Heart left ventricle (tissue), 16 donors: ENCODE data around the gene MEOX2. TPM values are rescaled to one million over a fixed set of nuclear protein-coding genes. Genes with fewer than 3 reads are reported as not detected.

ENCODE experiments used
- ATAC-seq, 4 donors: fragments of 200-7000 bp; cut with Tn5 transposase; one replicate each; pipeline ENCODE4 v1.9.1; 2020 to 2022; ENCODE audit warnings: moderate library complexity in 4 of 4, mild to moderate bottlenecking in 3 of 4, moderate number of reproducible peaks in 1 of 4
- DNase-seq, 5 donors: peaks; one replicate each; pipeline ENCODE4 v3.0.0-alpha.2; 2020
- H3K27ac ChIP-seq, 12 donors: fragments of 200-600 bp; sonication (generic) in 4 of 12; one replicate each; pipeline versions ENCODE4 v1.5.0 to v1.8.0; 2016 to 2022; ENCODE audit warnings: mild to moderate bottlenecking in 2 of 12
- H3K27me3 ChIP-seq, 9 donors: fragments of 200-600 bp; sonication (generic) in 2 of 9; one replicate each; pipeline versions ENCODE4 v1.5.1 to v1.8.0; 2016 to 2022; ENCODE audit warnings: mild to moderate bottlenecking in 3 of 9
- H3K36me3 ChIP-seq, 9 donors: fragments of 200-600 bp; sonication (generic) in 2 of 9; one replicate each; pipeline versions ENCODE4 v1.5.0 to v1.8.0; 2018 to 2022; ENCODE audit warnings: mild to moderate bottlenecking in 2 of 9
- H3K4me1 ChIP-seq, 12 donors: fragments of 200-600 bp; sonication (generic) in 4 of 12; one replicate each; pipeline versions ENCODE4 v1.5.0 to v1.8.0; 2016 to 2022; ENCODE audit warnings: mild to moderate bottlenecking in 3 of 12
- H3K4me3 ChIP-seq, 12 donors: fragments of 200-600 bp; sonication (generic) in 4 of 12; one replicate each; pipeline versions ENCODE4 v1.5.0 to v1.8.0; 2017 to 2022; ENCODE audit warnings: mild to moderate bottlenecking in 9 of 12, moderate library complexity in 4 of 12
- H3K9me3 ChIP-seq, 12 donors: fragments of 200-600 bp; sonication (generic) in 4 of 12; one replicate each; pipeline versions ENCODE4 v1.5.0 to v1.8.0; 2016 to 2022; ENCODE audit warnings: mild to moderate bottlenecking in 1 of 12
- CTCF ChIP-seq, 12 donors: fragments of 200-600 bp; sonication (generic) in 4 of 12; IDR thresholded peaks; one replicate each; pipeline versions ENCODE4 v1.5.0 to v1.8.0; 2018 to 2022; ENCODE audit warnings: antibody characterized with exemption in 12 of 12, mild to moderate bottlenecking in 5 of 12
- POLR2A ChIP-seq, 2 donors: fragments of 450-650 bp; IDR thresholded peaks; one replicate each; pipeline ENCODE4 v1.6.1; 2017; ENCODE audit warnings: antibody characterized with exemption in 2 of 2, mild to moderate bottlenecking in 2 of 2, moderate library complexity in 2 of 2
- WGBS, 4 donors: extraction: QIAGEN DNeasy Blood & Tissue Kit in 2 of 4; methylation state at CpG; one replicate each; pipeline versions ENCODE4 v1.1.5 to v1.1.7; 2013 to 2018; 5-methylcytosine and 5-hydroxymethylcytosine counted together
- intact Hi-C, 10 donors: fragments of 100-400 bp; cut with DNase I; formaldehyde crosslinking; loops; one replicate each; pipeline versions ENCODE4 v1.11.1 to v1.14.2; 2022
- polyA plus RNA-seq, 2 donors: library from polyadenylated mRNA; stranded (reverse); fragments of 200-250 nt; gene quantifications; one replicate each; pipeline ENCODE4 v1.2.3, GENCODE V29; 2013
- total RNA-seq, 9 donors: library from RNA; depleted of rRNA in 2 of 9; stranded (reverse); fragments of >200 nt in 2 of 9; fragmentation: NEBNext Ultra II Directional in 3 of 9; extraction: Animal tissue kit (Norgen Biotek cat#: 25700) in 3 of 9; gene quantifications; one replicate each; pipeline versions ENCODE4 v1.1.0 to v1.2.4, GENCODE V29; 2016 to 2023
- donor health status: ischemic (EF 13 %, LVEDD 7.1; RV severe dilation, severe dysfunction).
- donor health status: healthy with polysubstance abuse.
- donor health status: DM: no; HTN: yes; CAD: no.
- donor health status: DM: no; HTN: no; CAD: no.
- donor health status: ischemic (EF 25% LVEDD 6.9; RV normal size, moderate dysfunction).
- donor health status: ischemic (EF 25% LVEDD 5.7; RV mildly dilated, moderate dysfunction).
- donor health status: healthy.
- donor health status: DM: yes; HTN: yes; CAD: no.
- donor health status: ischemic (EF 35%, LVEDD 5.7; RV mildly dilated, moderate dysfunction).
- donor health status: nonischemic (EF 11% LVEDD 7.7; RV severe dilation, severe dysfunction).
- donor health status: DM: yes; HTN: yes; CAD: no.
- donor health status: PGD.
- donor health status: ischemic (EF 29% LVEDD 5.4; RV normal size, mild dysfunction).
- donor health status: nonischemic (EF 23%, LVEDD 6.1; RV moderate dilation, normal function).

The MEOX2 gene
- total and polyA plus RNA-seq, 11 donors = 5.0 to 17.1 (median 10.5) TPM

- H3K4me3 ChIP-seq = no peak overlapping the region
- TF ChIP-seq POLR2A (IDR thresholded peaks at IDR 0.05) (no peak), CTCF (IDR thresholded peaks at IDR 0.05) (no peak)
- H3K4me1 ChIP-seq = peaks cover 0 to 26% (median 7%) of the 10 kb centered on the region in 12 donors
- WGBS, 4 donors = 95 to 100% (median 98%) methylated on average over 2 to 3 of the region's 3 CpGs
- ATAC-seq (no peak), DNase-seq (peak in 2 of 5 donors; percentile 18 to 38)
- H3K27me3 ChIP-seq = no peaks in the 10 kb centered on the region
- peaks cover 0 to 13% (median 0%) of the 10 kb centered on the region in 12 donors for H3K9me3 ChIP-seq
- intact Hi-C loops = no loop called here
- H3K27ac ChIP-seq = no peak overlapping the region
- no peaks in the 10 kb centered on the region for H3K36me3 ChIP-seq
Measured at GRCh38 chr7:15643000-15643705, 43.3 kb downstream of the MEOX2 start.

DNA sequence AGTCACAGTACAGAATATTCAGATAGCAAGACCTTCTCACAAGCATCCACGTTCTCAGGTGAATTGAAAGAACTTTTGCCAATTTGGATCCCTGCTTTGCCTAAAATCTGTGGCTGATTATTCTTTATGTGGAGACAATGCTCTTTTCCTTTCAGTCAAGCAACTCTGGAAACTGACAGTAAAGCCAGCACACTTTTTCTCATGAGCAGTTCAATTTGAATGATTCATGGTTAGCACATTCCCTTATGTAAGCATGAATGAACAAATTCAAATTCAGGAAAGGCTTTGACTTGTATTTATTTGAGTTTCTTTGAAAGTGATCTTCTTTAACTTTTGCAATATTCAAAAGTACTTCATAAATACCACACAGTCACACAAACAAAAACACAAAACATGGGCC lies 57.6 kb downstream of the MEOX2 start:
- peaks cover 0 to 22% (median 4%) of the 10 kb centered on the region in 12 donors for H3K4me1 ChIP-seq
- no peaks in the 10 kb centered on the region for H3K9me3 ChIP-seq
- no peak overlapping the region for H3K4me3 ChIP-seq
- no peak for TF ChIP-seq POLR2A (IDR thresholded peaks at IDR 0.05)
- H3K27ac ChIP-seq = no peak overlapping the region
- 52 to 72% (median 61%) methylated on average over 1 of the region's 1 CpG for WGBS, 4 donors
- ATAC-seq = no peak
- DNase-seq = no peak
- intact Hi-C loops = no loop called here
- peaks cover 0 to 31% (median 0%) of the 10 kb centered on the region in 9 donors for H3K36me3 ChIP-seq
- H3K27me3 ChIP-seq = no peaks in the 10 kb centered on the region

DNA sequence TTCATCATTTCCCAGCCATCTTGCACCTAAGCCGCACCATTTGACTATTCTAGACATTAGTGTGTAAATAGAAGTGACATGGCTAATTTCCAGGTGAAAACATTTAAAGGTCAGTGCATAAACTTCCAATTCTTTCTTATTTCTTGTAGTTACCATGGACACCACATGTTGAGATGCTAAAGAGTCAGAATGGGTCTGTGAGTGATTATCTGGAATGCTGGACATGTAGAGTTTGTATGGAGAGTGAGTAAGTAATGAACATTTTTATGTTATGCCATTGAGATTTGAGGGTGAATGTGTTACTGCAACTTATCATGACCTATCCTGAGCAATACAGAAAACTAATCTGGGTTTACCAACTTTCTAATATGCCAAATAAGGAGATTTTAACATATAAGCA lies 60.4 kb downstream of the MEOX2 start:
- intact Hi-C loops = no loop called here
- 97 to 100% (median 99%) methylated on average over 1 of the region's 1 CpG for WGBS, 4 donors
- H3K4me1 ChIP-seq = peaks cover 0 to 24% (median 4%) of the 10 kb centered on the region in 12 donors
- H3K27ac ChIP-seq = no peak overlapping the region
- TF ChIP-seq CTCF (IDR thresholded peaks at IDR 0.05) = no peak
- TF ChIP-seq POLR2A (IDR thresholded peaks at IDR 0.05) = no peak
- no peak for ATAC-seq
- H3K36me3 ChIP-seq = peaks cover 0 to 52% (median 0%) of the 10 kb centered on the region in 9 donors
- no peak for DNase-seq
- no peak overlapping the region for H3K4me3 ChIP-seq
- H3K9me3 ChIP-seq = peaks cover 0 to 3% (median 0%) of the 10 kb centered on the region in 12 donors
- H3K27me3 ChIP-seq = no peaks in the 10 kb centered on the region

- H3K27me3 ChIP-seq = no peaks in the 10 kb centered on the region
- TF ChIP-seq CTCF (IDR thresholded peaks at IDR 0.05) (no peak), POLR2A (IDR thresholded peaks at IDR 0.05) (no peak)
- intact Hi-C loops = no loop called here
- H3K4me3 ChIP-seq = no peak overlapping the region
- ATAC-seq = no peak
- peaks cover 0 to 24% (median 2%) of the 10 kb centered on the region in 12 donors for H3K4me1 ChIP-seq
- 65 to 76% (median 70%) methylated on average over 1 of the region's 1 CpG for WGBS, 4 donors
- no peak for DNase-seq
- peaks cover 0 to 52% (median 0%) of the 10 kb centered on the region in 9 donors for H3K36me3 ChIP-seq
- H3K27ac ChIP-seq = no peak overlapping the region
- H3K9me3 ChIP-seq = peaks cover 0 to 3% (median 0%) of the 10 kb centered on the region in 12 donors
Measured at GRCh38 chr7:15625466-15625865, 61.0 kb downstream of the MEOX2 start.
